Globus pallidus (tissue), 1 donor: ENCODE data around the gene SLC25A11.
A peak's percentile ranks its signal among the peaks of the same experiment; 100 is the strongest.
"Not testable (repeated sequence)": the region's sequence is repeated elsewhere in the genome, so short reads cannot be mapped to it uniquely, and the experiment has no call there.

Experiments used
- DNase-seq: peaks from one replicate; pipeline ENCODE4 v3.0.0-alpha.2; 2015; ENCODE audit warnings: low spot score

SLC25A11 gene

GRCh38 chr17:4945176-4945943 lies 5.5 kb upstream of the SLC25A11 start:
- no peak for DNase-seq

- no peak for DNase-seq
These were observed 4.8 kb upstream of the SLC25A11 start for GRCh38 chr17:4944554-4945175.

GRCh38 chr17:4944163-4944553 lies 4.3 kb upstream of the SLC25A11 start:
- DNase-seq: no peak

- no peak for DNase-seq
These were observed 3.1 kb upstream of the SLC25A11 start for GRCh38 chr17:4942760-4943508.

- no peak for DNase-seq
These were observed 1.4 kb upstream of the SLC25A11 start for GRCh38 chr17:4941319-4941610.

- no peak for DNase-seq
These were observed 891 bp upstream of the SLC25A11 start for GRCh38 chr17:4940555-4941318.

GRCh38 chr17:4939546-4939795 lies 375 bp downstream of the SLC25A11 start:
- no peak for DNase-seq

- peak; percentile 12 for DNase-seq
These were observed 929 bp downstream of the SLC25A11 start for GRCh38 chr17:4938688-4939545.

- no peak for DNase-seq
These were observed 1.8 kb downstream of the SLC25A11 start for GRCh38 chr17:4938069-4938491.

- no peak for DNase-seq
These were observed 2.3 kb downstream of the SLC25A11 start for GRCh38 chr17:4937553-4937952.

GRCh38 chr17:4936436-4936835 lies 3.4 kb downstream of the SLC25A11 start:
- DNase-seq: no peak

GRCh38 chr17:4935650-4936049 lies 4.2 kb downstream of the SLC25A11 start:
- DNase-seq: no peak

- DNase-seq: no peak
These were observed 5.5 kb downstream of the SLC25A11 start for GRCh38 chr17:4934173-4934979.

GRCh38 chr17:4933646-4934045 lies 6.2 kb downstream of the SLC25A11 start:
- DNase-seq: no peak

GRCh38 chr17:4932756-4933155 lies 7.1 kb downstream of the SLC25A11 start:
- DNase-seq: no peak

- DNase-seq: no peak
These were observed 7.9 kb downstream of the SLC25A11 start, which contains the start of gene GP1BA for GRCh38 chr17:4931963-4932362. GP1BA (plus strand) TSS chr17:4932277; CDS start chr17:4932605, 328 bp downstream.

- no peak for DNase-seq
These were observed 11.0 kb downstream of the SLC25A11 start for GRCh38 chr17:4928881-4929280.

GRCh38 chr17:4926577-4927335 lies 13.1 kb downstream of the SLC25A11 start:
- DNase-seq: not testable (repeated sequence)

- no peak for DNase-seq
These were observed 18.5 kb downstream of the SLC25A11 start for GRCh38 chr17:4921320-4921719.
